ENCODE measurements around the gene SERPINB10.

GRCh38 chr18:63868546-63868945, 39.2 kb upstream of the SERPINB10 start:
- TF ChIP-seq EZH2 (IDR thresholded peaks at IDR 0.05; ENCODE audit: borderline replicate concordance, low read length), result no peak
- no peak for TF ChIP-seq CTCF (conservative IDR thresholded peaks at IDR 0.05 in 1 of 2, IDR thresholded peaks at IDR 0.05 in 1 of 2; ENCODE audit: extremely low read depth in 1 of 2, insufficient read depth in 1 of 2, low read depth in 1 of 2, low read length in 2 of 2)
